ENCODE measurements around the gene ARL8A.

GRCh38 chr1:202179828-202180750 is 35.6 kb upstream of the ARL8A start:
- TF ChIP-seq POLR2A (IDR thresholded peaks at IDR 0.05) (no peak), CTCF (IDR thresholded peaks at IDR 0.05) (no peak), EP300 (IDR thresholded peaks at IDR 0.05) (no peak), POLR2AphosphoS5 (IDR thresholded peaks at IDR 0.05) (no peak)
